Left lung (tissue), 10 donors: Measurements from ENCODE around the gene IPP. TPM values are rescaled to one million over a fixed set of nuclear protein-coding genes. Genes with fewer than 3 reads are reported as not detected.
A peak's percentile ranks its signal among the peaks of the same experiment; 100 is the strongest.
"Not testable (repeated sequence)": the region's sequence is repeated elsewhere in the genome, so short reads cannot be mapped to it uniquely, and the experiment has no call there.

Source experiments
- ATAC-seq: fragments of 200-7000 bp; cut with Tn5 transposase; one replicate; pipeline ENCODE4 v1.9.1; 2020; ENCODE audit warnings: moderate library complexity
- DNase-seq, 4 donors: peaks; one replicate each; pipeline ENCODE4 v3.0.0-alpha.2; 2013 to 2020
- H3K27ac ChIP-seq, 2 donors: fragments of 200-600 bp; sonication (generic) in 1 of 2; one replicate each; pipeline versions ENCODE4 v1.5.0 to v1.8.0; 2020 to 2021
- H3K27me3 ChIP-seq, 2 donors: fragments of 200-600 bp; sonication (generic) in 1 of 2; one replicate each; pipeline versions ENCODE4 v1.5.0 to v1.8.0; 2020 to 2021
- H3K36me3 ChIP-seq, 2 donors: fragments of 200-600 bp; sonication (generic) in 1 of 2; one replicate each; pipeline versions ENCODE4 v1.5.0 to v1.8.0; 2020 to 2021
- H3K4me1 ChIP-seq, 2 donors: fragments of 200-600 bp; one replicate each; pipeline ENCODE4 v1.8.0; 2021
- H3K4me3 ChIP-seq, 2 donors: fragments of 200-600 bp; sonication (generic) in 1 of 2; one replicate each; pipeline versions ENCODE4 v1.5.0 to v1.8.0; 2020 to 2021; ENCODE audit warnings: mild to moderate bottlenecking in 1 of 2
- H3K9me3 ChIP-seq, 2 donors: fragments of 200-600 bp; sonication (generic) in 1 of 2; one replicate each; pipeline versions ENCODE4 v1.5.0 to v1.8.0; 2020 to 2021
- intact Hi-C, 2 donors: fragments of 100-400 bp; cut with DNase I; formaldehyde crosslinking; loops; one replicate each; pipeline versions ENCODE4 v1.11.2 to v1.14.2; 2022
- polyA plus RNA-seq, 6 donors: library from polyadenylated mRNA; unstranded; fragments of 120-200 nt; gene quantifications; one replicate each; pipeline ENCODE4 v1.2.1, GENCODE V29; 2013; ENCODE audit not compliant: insufficient read length in 6 of 6
- total RNA-seq, 2 donors: library from RNA; stranded (reverse); fragmentation: NEBNext Ultra II Directional; extraction: Animal tissue kit (Norgen Biotek cat#: 25700); gene quantifications; one replicate each; pipeline ENCODE4 v1.2.1, GENCODE V29; 2021
- TF ChIP-seq, protein P1 (sequence below), 2 donors: fragments of 200-600 bp; sonication (generic) in 1 of 2; IDR thresholded peaks; one replicate each; pipeline versions ENCODE4 v1.5.0 to v1.8.0; 2021; ENCODE audit warnings: antibody characterized with exemption in 2 of 2
- donor health status: DM: no; HTN: yes; CAD: no.
- donor health status: DM: no; HTN: no; CAD: no.

IPP gene
- total and polyA plus RNA-seq, 8 donors = 13.0 to 23.4 (median 22.4) TPM

DNA sequence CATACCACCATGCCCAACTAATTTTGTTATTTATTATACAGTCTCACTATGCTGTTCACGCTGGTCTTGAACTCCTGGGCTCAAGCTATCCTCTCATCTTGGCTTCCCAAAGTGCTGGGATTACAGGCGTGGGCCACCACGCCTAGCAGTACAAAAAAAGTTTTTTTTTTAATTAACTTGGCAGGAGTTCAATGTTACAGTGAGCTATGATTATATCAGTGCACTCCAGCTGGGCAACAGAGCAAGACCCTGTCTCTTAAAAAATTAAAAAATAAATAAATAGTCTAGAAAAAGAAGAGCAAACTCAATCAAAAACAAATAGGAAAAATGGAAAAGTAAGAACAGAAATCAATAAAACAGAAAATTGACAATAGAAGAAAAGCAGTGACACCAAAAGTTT lies 36.7 kb downstream of the IPP start:
- no peak overlapping the region for H3K27ac ChIP-seq
- H3K9me3 ChIP-seq = no peaks in the 10 kb centered on the region
- intact Hi-C loops = no loop called here
- TF ChIP-seq, protein P1, sequence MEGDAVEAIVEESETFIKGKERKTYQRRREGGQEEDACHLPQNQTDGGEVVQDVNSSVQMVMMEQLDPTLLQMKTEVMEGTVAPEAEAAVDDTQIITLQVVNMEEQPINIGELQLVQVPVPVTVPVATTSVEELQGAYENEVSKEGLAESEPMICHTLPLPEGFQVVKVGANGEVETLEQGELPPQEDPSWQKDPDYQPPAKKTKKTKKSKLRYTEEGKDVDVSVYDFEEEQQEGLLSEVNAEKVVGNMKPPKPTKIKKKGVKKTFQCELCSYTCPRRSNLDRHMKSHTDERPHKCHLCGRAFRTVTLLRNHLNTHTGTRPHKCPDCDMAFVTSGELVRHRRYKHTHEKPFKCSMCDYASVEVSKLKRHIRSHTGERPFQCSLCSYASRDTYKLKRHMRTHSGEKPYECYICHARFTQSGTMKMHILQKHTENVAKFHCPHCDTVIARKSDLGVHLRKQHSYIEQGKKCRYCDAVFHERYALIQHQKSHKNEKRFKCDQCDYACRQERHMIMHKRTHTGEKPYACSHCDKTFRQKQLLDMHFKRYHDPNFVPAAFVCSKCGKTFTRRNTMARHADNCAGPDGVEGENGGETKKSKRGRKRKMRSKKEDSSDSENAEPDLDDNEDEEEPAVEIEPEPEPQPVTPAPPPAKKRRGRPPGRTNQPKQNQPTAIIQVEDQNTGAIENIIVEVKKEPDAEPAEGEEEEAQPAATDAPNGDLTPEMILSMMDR (IDR thresholded peaks at IDR 0.05) = no peak
- H3K4me1 ChIP-seq = no peaks in the 10 kb centered on the region
- H3K4me3 ChIP-seq = no peak overlapping the region
- H3K27me3 ChIP-seq = no peaks in the 10 kb centered on the region
- DNase-seq (no peak), ATAC-seq (no peak)
- H3K36me3 ChIP-seq = peaks cover 0 to 7% of the 10 kb centered on the region in 2 donors

DNA sequence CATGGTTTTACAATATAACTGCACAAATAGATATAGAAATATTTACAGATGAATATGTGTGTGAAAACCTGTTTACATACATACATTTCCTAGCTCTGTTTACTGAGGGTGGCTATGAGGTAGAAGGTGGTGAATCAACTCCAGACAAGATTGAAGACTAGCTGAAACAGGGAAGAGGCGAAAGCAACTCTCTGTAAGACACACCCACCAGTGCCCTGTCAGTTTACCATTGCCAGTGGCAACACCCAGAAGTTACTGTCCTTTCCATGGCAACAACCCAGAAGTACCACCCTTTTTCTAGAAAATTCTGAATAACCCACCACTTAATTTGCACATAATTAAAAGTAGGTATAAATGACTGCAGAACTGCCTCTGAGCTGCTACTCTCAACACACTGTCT lies 45.8 kb downstream of the IPP start:
- H3K36me3 ChIP-seq = peaks cover 0 to 4% of the 10 kb centered on the region in 2 donors
- ATAC-seq = no peak
- no peak overlapping the region for H3K27ac ChIP-seq
- no peaks in the 10 kb centered on the region for H3K4me1 ChIP-seq
- H3K9me3 ChIP-seq = peaks cover 0 to 10% of the 10 kb centered on the region in 2 donors
- H3K4me3 ChIP-seq = no peak overlapping the region
- H3K27me3 ChIP-seq = no peaks in the 10 kb centered on the region
- TF ChIP-seq, protein P1 (IDR thresholded peaks at IDR 0.05) = no peak
- intact Hi-C loops = no loop called here
- no peak for DNase-seq

DNA sequence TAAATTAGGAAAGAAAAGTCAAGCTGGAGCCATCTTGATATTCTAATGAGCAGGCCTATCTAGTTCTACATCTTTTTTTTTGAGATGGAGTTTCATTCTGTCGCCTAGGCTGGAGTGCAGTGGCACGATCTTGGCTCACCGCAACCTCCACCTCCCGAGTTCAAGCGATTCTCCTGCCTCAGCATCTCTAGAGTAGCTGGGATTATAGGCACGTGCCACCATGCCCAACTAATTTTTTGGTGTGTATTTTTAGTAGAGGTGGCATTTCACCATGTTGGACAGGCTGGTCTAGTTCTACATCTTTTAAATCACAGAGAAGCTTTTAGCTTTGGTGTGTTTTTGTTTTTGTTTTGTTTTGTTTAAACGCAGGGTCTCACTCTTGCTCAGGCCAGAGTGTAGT lies 55.6 kb downstream of the IPP start:
- peaks cover 3 to 72% of the 10 kb centered on the region in 2 donors for H3K36me3 ChIP-seq

DNA sequence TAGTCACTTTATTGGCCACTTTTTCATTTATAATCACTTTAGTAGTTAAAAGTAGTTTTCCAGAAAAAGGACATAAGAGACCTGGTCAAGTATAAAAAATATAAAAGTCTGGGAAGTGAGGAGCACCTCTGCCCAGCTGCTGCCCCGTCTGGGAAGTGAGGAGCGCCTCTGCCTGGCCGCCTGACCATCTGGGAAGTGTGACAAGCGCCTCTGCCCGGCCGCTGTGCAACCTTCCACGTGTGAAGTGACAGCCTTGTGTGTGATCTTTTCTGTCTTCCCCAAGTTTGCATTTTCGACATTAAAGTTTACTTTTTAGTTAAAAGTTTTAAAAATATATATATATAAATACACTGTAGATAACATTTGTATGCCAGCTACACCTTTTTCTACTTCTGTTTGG lies 56.6 kb downstream of the IPP start:
- Histone ChIP-seq H3K4me1 (peaks cover 7 to 17% of the 10 kb centered on the region in 2 donors), H3K36me3 (peaks cover 3 to 72% of the 10 kb centered on the region in 2 donors)
- H3K27me3 ChIP-seq, ATAC-seq, DNase-seq, H3K27ac ChIP-seq, H3K4me3 ChIP-seq, H3K9me3 ChIP-seq, intact Hi-C loops: not testable (repeated sequence)

More for the DNA sequence above, 55.6 kb downstream of the IPP start:
- no peaks in the 10 kb centered on the region for H3K27me3 ChIP-seq
- DNase-seq (no peak), ATAC-seq (no peak)
- TF ChIP-seq, protein P1 (IDR thresholded peaks at IDR 0.05) = no peak
- no peak overlapping the region for H3K27ac ChIP-seq
- H3K4me3 ChIP-seq = no peak overlapping the region
- intact Hi-C loops = no loop called here
- H3K4me1 ChIP-seq = peaks cover 0 to 7% of the 10 kb centered on the region in 2 donors
- H3K9me3 ChIP-seq = no peaks in the 10 kb centered on the region

DNA sequence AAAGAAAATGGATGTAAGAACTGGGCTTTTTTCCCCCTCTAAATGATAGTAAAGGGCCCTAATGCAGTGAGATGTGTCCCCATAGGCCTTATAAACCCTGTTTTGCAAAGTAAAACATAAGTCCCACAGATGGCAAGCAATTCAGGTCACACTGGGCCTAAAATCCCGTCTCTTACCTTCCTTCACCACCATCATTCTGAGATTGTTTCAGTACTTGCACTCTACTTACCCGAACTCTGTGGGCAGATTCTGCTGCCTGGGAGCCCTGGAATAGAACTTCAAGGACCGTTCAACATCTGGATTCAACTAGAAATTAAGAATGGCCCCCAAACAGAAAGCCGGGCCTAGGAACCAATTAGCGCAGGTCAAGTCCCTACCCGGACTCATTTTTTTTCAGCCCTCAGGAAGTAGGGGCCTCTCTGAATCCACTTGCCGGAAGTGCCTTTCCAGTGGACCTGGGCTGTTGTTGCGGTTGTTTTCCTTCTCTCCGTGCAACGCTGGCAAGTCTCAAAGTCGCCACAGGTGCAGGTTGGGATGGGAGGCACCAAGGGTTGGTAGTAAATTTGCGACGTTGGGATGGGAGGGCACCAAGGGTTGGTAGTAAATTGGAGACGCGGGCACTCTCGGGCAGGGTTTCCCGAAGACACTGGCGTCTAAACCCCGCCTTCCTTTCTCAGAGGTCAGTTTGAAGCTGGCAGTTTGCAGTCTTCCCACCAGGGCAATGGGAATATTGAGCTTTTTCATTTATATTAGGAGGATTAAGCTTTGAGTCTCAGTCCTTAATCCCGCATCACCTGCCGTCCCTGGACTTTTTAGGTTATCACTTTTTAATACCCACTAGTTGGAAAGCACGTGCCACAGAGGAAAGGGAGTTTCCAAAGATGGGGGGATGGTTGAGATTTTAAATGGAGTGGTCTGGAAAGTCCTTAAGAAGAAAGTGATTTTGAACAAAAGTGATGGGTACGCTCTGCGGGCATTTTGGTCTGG lies 62.4 kb downstream of the IPP start, which contains the start of gene TMEM69:
Gene TMEM69 (plus strand): TSS at position 428 of the 987 bp plus-strand sequence. CDS start 2,888 bp downstream, outside the sequence.
- Histone ChIP-seq H3K4me3 (peak within 1 kb of the TSS; percentile 91 to 100), H3K27ac (peak within 1 kb of the TSS; percentile 99), H3K27me3 (no peaks in the 10 kb centered on the region), H3K36me3 (peaks cover 2 to 23% of the 10 kb centered on the region in 2 donors), H3K4me1 (peaks cover 26 to 40% of the 10 kb centered on the region in 2 donors), H3K9me3 (no peaks in the 10 kb centered on the region)
- DNase-seq (peak in 3 of 4 donors; percentile 70 to 89 (median 87)), ATAC-seq (peak; percentile 60)
- TF ChIP-seq, protein P1 (IDR thresholded peaks at IDR 0.05) = peak in 1 of 2 donors; percentile 44
- intact Hi-C loops = no loop called here
